SHP77 treated with DMSO at 0.1 percent for 48 hours (cell line): ENCODE data around the gene RNF41.
"Not testable (repeated sequence)": the region's sequence is repeated elsewhere in the genome, so short reads cannot be mapped to it uniquely, and the experiment has no call there.

Experiments used
- DNase-seq: peaks from one replicate; lab custom pipeline; 2025; lab: John Stamatoyannopoulos, UW

Gene RNF41

DNA sequence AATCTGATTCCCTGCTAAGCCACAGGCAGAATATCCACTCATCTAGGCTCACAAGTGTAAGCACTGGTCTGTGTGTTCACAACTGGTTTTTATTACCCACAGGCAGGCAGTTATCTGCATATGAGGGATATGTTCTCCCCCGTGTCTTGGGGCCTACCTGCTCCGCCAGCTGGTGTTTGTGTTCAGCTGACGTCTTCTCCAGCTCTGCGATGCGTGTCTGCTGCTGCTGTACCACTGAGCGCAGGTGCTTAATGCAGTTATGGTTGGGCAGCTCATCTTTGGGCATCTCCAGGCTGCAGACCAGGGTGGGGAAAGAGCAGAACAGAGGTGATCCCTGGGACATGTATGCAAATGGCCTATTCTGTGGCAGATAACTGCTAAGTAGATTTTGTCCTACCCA is 13.7 kb downstream of the RNF41 start:
- no peak for DNase-seq

DNA sequence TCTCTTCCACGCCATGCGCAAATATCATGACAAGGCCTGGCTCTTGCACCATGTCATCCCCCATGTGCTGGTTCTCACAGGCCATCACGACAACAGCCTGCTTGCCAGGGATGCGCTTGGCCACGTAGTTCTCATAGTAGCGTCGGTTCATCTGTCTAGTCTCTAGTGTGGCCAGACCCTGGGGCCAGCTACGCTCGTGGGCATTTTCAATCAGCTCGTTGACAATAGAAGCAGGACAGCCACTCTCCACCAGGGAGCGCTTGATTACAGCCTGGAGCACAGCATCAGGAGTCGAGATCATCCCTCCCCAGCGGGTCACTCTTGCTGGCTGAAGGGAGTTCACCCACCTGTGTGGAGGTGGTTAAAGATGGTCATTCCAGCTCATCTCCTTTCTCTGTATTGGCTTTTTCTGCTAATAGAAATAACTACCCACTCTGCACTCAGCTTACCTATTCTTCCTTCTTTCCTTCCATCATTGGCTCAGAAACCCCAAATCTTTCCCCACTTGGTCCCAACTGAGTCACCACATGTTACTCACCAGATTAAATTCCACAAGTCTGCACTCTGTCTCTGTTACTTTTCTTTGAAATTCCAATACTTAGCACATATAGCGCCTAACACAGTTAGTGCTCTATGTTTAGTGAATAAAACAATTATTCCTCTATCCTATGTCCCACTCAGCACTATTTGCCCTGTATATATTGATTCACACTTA is 15.1 kb downstream of the RNF41 start:
- no peak for DNase-seq

DNA sequence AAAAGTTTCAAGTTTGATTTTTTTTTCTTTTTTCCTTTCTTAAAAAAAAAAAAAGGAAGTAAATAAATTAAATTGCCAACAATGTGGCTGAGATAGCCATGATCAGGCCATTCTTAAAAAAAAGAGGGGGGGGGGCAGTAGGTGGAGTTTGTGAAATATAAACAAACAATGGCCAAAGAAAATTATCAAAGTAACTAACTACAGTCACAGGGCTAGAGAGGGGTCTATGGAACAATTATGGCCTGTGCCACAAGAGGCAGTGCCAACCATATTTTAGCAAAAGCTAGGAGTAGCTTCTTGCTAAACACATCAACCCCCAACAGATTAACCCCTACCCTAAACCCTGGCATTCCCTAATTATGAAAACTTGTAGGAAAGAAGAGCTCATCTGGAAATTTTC is 16.3 kb downstream of the RNF41 start:
- DNase-seq: no peak

DNA sequence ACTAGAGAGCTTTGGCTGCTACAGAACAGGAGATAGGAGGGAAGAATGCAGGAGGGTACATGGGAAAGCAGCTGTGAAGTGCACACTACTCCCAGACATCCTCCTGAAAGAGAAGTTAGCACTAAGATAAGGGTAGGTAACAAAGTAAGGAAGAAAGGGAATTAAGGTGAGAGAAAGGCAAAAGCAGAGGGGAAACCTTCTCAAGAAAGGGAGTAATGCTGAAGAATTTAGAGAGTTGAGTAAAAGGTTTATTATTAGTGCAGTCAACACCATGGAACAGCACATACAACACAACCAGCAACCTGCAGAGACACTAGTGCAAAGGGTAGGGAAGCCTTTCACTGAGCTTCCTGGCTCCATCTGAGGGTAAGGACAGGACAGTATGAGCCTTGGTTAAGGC is 17.4 kb downstream of the RNF41 start:
- no peak for DNase-seq

DNA sequence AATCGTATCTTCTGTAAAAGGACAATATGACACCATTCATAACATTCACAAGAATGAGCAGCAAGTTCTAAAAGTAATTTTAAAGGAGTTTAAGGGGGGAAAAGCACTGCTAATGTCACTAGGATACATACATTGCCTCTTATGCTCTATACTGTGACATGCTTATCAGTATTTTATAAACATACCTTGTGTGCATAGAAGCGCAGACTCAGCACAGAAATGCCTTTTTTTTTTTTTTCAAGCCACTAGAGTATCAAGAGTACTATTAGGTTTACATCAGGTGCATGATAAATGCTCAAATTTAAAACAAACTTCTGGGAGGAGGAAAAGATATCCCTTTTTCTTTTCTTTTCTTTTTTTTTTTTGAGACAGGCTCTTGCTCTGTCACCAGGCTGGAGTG is 18.9 kb downstream of the RNF41 start:
- no peak for DNase-seq

DNA sequence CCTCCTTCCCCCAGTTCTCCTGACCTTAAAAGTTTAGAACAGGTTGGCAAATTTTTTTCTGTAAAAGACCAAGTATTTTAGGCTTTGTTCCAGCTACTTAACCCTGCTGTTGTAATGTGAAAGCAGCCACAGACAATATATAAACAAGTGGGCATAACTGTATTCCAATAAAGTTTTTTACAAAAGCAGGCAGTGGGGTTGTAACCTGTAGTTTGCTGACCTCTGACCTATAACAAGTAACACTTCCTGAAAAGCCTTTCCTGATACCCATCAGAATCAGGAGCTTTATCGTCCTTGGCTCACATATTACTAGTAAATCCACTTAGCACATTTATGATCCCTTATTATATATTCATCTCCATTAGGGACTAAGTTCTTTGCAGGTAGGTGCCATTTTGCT is 19.4 kb downstream of the RNF41 start:
- DNase-seq: no peak

DNA sequence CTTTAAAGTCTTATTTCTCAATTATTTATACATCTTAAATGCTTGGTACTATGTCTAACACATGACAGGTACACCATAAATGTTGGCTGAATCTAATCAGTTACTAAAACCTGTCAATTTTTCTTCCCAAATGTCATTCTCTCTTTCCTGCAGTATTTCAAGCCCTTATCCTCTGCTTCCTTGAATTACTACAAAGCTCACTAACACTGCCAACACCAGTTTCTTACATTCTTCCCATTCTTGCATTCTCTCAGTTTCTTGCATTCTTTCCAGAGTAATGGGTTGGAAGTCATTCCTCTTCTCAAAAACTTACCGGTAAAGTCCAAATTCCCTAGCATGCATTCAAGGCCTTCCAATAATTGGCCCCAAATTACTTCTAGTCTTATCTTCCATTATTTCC is 22.9 kb downstream of the RNF41 start:
- no peak for DNase-seq

DNA sequence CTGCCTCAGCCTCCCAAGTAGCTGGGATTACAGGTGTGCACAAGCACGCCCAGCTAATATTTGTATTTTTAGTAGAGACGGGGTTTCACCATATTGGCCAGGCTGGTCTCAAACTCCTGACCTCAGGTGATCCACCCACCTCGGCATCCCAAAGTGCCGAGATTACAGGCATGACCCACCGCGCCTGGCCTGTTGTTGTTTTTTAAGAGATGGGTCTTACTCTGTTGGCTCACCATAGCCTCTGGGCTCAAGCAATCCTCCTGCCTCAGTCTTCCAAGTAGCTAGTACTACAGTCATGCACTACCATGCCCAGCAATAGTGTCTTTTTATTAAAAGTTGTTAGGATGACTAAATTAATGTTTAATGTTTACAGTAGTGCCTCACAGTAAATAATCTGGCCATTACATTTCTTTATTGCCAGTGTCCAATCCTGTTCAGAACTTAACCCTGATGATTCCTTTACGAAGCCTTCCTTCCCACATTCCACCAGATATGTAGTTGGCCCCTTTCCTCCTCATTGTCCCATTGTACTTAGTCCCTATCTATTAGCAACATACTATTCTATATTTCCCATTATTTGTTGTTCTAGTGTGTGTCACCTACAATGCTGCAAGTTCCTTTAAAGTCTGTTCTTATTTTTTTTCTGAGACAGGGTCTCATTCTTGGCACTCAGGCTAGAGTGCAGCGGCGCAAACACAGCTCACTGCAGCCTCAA is 23.6 kb downstream of the RNF41 start:
- DNase-seq: no peak

DNA sequence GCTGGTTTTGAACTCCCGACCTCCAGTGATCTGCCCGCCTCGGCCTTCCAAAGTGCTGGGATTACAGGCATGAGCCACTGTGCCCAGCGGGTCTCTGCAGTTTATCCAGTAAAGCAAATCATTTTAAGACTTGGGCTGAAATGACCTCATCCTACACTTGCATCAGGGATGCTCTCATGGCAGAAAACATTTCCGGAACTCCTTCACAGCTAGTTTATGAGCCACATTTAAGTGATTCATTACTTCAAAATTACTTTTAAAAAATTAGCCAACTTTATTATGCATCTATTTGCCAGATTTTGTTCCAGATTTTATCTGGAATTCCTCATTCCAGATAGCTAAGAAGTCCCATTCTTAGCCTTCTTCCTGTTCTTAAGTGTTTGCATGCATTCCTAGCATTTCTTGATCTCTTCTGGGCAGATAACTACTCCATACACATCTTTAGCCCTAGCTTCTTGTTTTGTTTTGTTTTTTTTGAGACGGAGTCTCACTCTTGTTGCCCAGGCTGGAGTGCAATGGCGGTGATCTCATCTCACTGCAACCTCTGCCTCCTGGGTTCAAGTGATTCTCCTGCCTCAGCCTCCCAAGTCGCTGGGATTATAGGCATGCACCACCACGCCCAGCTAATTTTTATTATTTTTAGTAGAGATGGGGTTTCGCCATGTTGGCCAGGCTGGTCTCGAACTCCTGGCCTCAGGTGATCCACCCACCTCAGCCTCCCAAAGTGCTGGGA is 24.7 kb downstream of the RNF41 start:
- not testable (repeated sequence) for DNase-seq

DNA sequence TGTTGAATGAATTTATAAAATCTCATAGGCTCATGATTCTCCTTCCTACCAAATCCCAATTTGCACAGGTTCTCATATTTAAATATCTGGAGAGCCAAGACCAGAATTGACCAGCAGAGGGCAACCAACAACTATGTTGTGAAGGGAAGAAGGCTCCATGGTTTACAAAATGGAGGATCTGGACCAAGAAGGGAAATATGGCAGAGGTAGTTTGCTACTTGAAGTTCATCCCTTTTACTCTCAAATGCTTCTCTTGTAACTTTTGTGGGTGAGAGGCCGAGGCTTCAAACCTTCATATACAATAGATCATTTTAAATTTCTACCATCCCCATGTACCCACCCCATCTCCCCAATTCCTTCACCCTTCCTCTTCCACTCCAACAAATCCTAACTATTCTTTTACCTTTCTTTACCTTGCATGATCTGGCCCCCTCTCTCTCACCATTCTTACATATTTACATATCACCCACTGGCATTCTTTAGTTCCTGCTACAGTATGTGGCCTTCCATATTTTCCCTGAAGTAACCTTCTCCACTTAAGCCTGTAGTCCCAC is 28.6 kb downstream of the RNF41 start:
- DNase-seq: peak; percentile 55

DNA sequence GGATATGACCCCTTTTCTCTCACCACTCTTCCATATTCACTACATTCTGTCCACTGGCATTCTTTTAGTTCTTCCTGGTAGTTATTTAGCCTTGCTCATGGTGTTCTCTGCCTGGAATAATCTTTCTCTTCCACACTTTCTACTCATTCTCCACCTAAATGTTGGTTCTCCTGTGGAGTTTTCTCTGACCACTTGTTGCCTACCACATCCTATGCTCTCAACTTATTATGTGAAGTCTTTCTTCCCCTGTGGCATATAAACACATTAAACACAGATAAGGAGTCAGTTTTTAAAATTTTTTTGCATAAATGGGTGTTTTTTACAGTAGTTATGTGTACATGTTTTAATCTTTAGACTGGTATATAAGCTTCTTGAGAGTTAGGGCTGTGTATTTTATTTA is 29.1 kb downstream of the RNF41 start:
- no peak for DNase-seq

DNA sequence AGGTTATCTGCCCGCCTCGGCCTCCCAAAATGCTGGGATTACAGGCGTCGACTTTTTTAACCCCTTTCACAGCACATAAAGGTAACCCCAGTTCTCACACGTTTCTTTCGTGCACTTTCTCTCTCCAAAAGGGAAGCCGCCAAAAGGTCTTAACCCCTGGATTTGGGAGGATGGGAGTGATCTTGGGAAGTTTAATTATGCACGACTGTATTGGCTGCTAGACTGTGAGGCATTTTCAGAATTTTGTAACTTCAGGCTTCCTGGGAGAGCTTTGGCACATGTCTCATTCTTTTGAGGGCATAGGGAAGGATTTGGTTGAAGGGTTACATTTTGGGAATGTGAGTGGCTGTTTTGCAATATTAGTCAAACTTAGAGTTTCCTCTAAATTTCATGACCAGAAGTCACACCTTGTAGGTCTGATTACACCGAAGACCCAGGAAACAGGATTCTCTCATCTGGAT is 31.0 kb downstream of the RNF41 start:
- no peak for DNase-seq

DNA sequence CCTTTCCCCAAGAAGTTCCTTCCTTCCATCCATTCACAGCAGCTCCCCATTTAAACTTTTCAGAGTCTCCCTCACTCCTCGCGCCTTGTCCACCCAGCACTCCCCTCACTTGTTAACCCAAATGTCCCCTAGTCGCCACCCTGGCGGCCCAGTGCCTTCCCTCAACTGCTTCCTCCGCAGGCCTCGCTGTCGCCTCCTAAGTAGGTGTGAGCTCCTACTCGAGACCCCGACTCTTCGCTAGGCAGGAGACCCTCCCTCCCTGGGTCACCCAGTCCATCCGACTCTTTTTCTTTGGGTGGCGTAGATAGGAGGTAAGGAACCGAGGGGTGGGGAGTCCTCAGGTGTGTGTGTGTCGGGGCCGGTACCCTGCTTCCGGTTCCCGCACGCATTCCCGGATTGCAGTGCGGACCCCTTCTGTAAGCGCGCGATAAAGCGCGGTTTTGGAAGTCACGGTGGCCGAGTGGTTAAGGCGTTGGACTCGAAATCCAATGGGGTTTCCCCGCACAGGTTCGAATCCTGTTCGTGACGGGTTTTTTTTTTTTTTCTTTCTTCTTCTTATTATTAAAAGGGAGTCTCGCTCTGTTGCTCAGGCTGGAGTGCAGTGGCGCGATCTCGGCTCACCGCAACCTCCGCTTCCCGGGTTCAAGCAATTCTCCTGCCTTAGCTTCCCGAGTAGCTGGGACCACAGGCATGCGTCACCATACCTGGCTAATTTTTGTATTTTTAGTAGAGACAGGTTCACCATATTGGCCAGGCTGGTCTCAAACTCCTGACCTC is 31.6 kb downstream of the RNF41 start:
- DNase-seq: peak; percentile 56

DNA sequence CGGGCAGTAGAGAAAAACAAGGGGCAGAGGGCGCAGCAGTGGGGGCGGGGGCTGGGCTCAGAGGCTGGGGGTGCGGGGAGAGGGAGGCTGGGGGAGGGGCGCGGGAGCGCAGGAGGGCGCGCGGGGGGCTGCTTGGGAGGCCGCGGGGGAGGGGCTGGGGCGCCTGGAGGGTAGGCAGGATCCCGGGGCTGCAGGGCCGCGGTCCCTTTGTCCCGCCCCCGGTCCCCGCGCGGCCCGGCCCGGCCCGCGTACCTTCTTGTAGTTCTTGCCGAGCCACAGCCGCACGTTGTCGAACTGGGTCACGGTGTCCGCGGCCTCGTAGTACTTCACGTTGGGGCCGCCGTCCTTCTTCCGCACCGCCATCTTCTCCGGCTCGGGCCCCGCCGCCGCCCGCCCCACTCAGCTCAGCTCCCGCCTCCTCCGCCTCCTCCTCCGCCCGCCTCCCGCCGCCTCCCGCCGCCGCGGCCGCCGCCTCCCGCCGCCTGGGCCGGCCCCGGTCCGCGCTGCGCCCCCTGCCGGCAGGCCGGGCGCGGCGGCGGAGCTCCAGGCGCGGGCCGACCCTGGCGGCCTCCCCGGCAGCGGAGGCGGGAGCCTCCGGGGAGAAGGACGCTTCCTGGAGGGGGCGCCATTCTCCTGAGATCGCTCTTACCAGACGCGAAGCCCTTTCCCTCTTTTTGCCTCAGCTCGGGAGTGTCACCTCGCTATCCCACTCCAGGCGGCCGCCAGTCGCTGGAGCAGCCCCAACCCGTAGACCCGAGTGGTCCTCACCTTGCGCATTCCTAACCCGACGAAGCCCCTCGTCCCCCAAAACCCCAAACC is 32.4 kb downstream of the RNF41 start, which contains the start of gene SMARCC2:
TSS of gene SMARCC2 (minus strand) at position 385 of the 819 bp plus-strand sequence. CDS start at position 363, 22 bp downstream.
- DNase-seq: peak; percentile 73

DNA sequence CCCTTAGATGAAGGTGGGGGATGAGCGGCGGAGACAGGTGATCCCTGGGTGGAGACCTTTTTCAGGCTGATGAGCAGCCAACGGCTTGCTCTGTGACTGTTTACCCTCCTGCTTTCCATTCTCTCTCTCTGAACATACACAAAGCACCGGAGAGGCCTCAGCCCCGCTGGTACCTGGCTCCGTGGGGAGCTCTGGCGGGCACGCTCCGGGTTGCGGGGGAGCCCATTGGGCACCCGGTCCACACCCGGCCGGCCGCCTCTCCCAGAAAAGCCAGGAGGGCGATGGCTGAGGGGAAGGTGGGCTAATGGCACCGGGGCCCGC is 33.0 kb downstream of the RNF41 start:
- DNase-seq: no peak

DNA sequence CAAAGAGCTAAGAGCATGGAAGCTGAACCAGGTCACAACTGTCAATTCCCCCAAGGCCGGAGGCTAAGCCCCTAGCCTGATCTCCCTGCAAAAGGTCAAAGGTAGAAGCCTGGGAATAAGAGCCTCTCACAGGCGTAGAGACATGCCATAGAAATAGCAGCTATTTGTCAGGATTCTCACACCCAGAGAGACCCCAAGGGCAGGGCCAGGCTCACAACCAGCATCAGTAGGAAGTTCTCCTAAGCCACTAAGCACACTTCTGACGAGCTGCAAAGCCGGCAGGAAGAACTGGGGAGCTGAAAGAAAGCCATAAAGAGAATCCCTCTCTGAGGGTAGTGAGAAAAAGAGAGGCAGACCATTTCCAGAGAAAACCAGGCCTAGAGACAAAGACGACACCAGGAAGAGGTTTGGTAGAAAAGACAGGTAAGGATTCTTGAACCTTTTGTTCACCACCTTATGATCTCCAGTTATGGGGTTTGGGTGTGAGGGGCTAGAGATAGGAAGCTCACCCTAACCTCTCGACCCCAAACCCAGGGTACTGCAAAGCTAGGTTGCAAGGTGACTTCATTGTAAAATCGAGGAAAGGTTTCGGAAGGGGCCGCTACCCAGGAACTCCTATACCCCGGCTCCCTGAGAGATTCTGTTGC is 33.5 kb downstream of the RNF41 start:
- DNase-seq: no peak

DNA sequence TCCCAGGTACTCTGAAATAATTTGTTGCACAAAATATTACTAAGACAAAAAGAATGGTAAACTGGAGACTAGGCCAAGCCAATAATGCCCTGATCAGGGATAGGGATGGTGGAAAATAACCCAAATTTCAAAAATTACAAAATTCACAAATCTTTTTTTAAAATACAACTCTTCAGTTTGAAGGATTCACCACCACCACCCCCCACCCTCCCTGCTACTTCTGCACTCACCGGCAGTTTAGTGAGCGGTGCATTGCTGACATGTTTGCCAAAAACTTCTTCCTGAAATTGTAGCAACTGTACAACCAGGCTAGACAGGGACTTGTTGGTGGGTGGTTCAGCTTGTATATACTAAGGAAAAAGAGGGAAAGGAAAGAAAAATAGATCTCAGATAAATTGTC is 34.8 kb downstream of the RNF41 start:
- no peak for DNase-seq

DNA sequence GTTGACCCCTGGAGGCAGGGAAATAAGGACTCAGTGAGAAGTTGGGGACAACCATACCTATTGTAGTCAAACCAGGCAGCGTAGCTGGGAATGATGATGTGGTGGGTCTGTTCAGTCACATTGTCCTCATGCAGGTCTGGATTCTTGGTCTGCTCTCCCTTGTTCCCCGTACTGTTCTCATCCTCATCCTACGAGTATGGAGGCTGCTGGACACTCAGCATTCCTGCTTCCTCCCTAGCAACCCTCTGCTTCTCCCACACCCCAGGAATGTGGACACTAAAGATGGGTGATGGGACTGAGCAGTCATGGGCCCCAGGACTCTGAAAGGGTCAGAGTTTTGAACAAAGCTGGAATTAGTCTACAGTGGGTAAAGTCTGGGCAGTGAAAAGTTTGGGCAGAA is 43.4 kb downstream of the RNF41 start:
- no peak for DNase-seq

DNA sequence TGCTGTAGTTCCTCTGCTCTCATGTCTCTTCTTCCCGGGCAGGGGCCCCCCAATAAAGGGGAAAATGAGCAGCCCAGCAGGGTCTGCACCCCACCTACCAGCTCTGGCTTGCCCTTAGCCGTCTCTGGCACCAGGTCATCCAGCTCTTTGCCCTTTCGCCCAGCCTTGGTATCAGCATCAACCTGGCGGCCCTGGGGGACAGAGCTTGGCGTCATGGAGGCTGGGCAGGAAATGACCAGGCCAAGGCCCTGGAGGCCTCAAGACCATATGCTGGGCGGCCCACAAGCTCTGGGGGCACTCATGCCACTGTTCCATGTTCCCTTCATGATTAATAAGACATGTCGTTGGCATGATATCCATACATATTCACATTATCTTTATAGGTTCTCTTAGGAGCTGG is 48.9 kb downstream of the RNF41 start:
- no peak for DNase-seq

DNA sequence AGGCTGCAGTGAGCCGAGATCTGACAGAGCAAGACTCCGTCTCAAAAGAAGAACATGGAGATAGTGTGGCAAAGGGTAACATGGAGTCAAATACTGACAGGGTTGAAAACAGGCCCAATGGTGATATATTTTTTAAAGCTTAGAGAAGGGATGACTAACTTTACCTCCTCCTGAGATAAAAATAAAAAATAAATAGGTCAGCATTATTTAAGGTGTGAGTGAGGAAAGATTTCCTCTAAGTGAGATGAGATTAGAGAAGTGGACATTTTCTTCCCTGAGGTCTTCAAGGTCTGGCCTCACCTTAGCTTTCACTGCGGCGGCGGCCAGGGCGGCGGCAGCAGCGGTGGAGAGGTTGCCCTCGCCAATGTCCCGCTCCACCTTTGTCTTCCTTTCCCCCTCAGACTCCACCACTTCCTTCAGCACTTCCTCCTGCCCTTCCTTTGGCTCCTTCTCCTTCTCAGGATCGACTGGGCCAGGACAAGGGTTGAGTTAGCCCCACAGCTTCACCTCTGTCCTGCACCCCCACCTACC is 52.4 kb downstream of the RNF41 start:
- DNase-seq: no peak
